Loucy (cell line): Measurements from ENCODE around the gene PNCK.
A peak's percentile ranks its signal among the peaks of the same experiment; 100 is the strongest.

Source experiments
- H2AFZ ChIP-seq: fragments of 200-600 bp; sonication (generic); 2 replicates; pipeline ENCODE4 v1.6.0; 2016; ENCODE audit warnings: antibody characterized with exemption, mild to moderate bottlenecking, low read length, moderate library complexity
- H3F3A ChIP-seq: fragments of 200-600 bp; 2 replicates; pipeline ENCODE4 v1.6.0; 2016; ENCODE audit warnings: antibody characterized with exemption, low read depth, mild to moderate bottlenecking
- H3K27me3 ChIP-seq: fragments of 200-600 bp; sonication (generic); 2 replicates; pipeline ENCODE4 v1.6.1; 2014; ENCODE audit warnings: low read length, mild to moderate bottlenecking; ENCODE audit not compliant: insufficient read depth, poor library complexity, severe bottlenecking
- H3K36me3 ChIP-seq: fragments of 200-600 bp; sonication (generic); 2 replicates; pipeline ENCODE4 v1.6.1; 2016; ENCODE audit warnings: low read length; ENCODE audit not compliant: insufficient read depth
- H3K4me1 ChIP-seq: fragments of 200-600 bp; sonication (generic); 2 replicates; pipeline ENCODE4 v1.5.1; 2014; ENCODE audit warnings: low read length, mild to moderate bottlenecking; ENCODE audit not compliant: insufficient read depth, poor library complexity, severe bottlenecking
- H3K4me2 ChIP-seq: fragments of 200-600 bp; sonication (generic); 2 replicates; pipeline ENCODE4 v1.6.0; 2014; ENCODE audit warnings: antibody characterized with exemption, low read length, low read depth, mild to moderate bottlenecking; ENCODE audit not compliant: poor library complexity, severe bottlenecking
- H3K4me3 ChIP-seq: fragments of 200-600 bp; sonication (generic); 2 replicates; pipeline ENCODE4 v1.5.1; 2014; ENCODE audit warnings: low read length, mild to moderate bottlenecking, mixed read lengths; ENCODE audit not compliant: poor library complexity, severe bottlenecking
- H3K79me2 ChIP-seq: fragments of 200-600 bp; sonication (generic); 2 replicates; pipeline ENCODE4 v1.6.1; 2014; ENCODE audit warnings: low read length; ENCODE audit not compliant: insufficient read depth
- H3K9ac ChIP-seq: fragments of 200-600 bp; sonication (generic); 2 replicates; pipeline ENCODE4 v1.6.0; 2014; ENCODE audit warnings: mild to moderate bottlenecking, low read depth, low read length, moderate library complexity; ENCODE audit not compliant: poor library complexity, severe bottlenecking
- H3K9me2 ChIP-seq: fragments of 200-600 bp; sonication (generic); replicated peaks from 2 replicates; pipeline ENCODE4 v1.6.1; 2016; ENCODE audit warnings: low read depth, low read length, mixed read lengths
- H3K9me3 ChIP-seq: fragments of 200-600 bp; sonication (generic); 2 replicates; pipeline ENCODE4 v1.6.1; 2014; ENCODE audit warnings: mild to moderate bottlenecking, antibody characterized with exemption, low read length, low read depth; ENCODE audit not compliant: insufficient read depth
- H4K20me1 ChIP-seq: fragments of 200-600 bp; sonication (generic); 2 replicates; pipeline ENCODE4 v1.6.0; 2014; ENCODE audit warnings: antibody characterized with exemption, low read length, mild to moderate bottlenecking; ENCODE audit not compliant: insufficient read depth, poor library complexity, severe bottlenecking
- EZH2phosphoT487 ChIP-seq: fragments of 200-600 bp; IDR thresholded peaks from 2 replicates; pipeline ENCODE4 v1.6.1; 2018; ENCODE audit warnings: antibody characterized with exemption, mild to moderate bottlenecking, moderate library complexity, borderline replicate concordance
- TF ChIP-seq, protein P1 (sequence below): fragments of 200-600 bp; sonication (generic); conservative IDR thresholded peaks from 2 replicates; pipeline ENCODE4 v1.5.1; 2014; ENCODE audit warnings: mild to moderate bottlenecking, antibody characterized with exemption, low read length

Gene PNCK

DNA sequence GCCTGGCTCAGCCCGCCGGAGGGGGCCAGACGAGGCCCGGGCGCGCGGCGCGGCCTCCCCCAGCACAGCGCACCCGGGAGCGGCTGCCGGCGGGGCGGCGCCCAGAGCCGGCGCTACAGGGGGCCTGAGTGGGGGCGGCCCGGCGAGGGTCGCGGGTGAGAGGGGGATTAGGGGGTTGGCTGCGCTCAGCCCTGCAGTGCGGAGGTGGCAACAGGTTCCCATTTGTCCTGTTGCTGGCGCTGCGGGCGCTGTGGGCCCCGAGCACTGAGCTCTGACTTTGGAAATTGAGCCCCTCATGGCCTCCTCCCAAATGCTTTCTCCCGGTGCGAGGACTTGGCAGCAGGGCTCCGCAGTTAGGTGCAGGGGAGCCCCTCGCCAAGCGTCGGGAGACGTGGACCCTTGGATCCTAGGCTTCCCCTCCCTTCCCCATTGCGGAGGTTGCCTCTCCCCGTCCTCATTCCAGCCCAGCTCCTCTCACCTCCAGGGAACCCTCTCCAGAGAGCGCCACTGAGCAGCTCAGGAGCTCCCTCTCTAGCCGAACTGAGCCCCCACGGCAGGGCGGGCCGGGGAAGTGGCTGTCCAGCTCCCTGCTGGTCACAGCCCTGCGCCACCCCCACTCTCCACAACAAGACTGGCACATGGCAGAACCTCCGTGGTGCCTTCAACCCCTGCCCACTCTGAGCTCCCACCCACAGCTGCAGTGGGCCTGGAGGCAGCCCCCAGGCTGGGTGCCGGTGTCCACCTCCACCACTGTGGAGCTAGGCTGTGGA lies 29.1 kb downstream of the PNCK start:
- Histone ChIP-seq H3K9me2 (no peaks in the 10 kb centered on the region), H3K4me2 (no peak overlapping the region), H3K9ac (no peak overlapping the region), H3K9me3 (no peaks in the 10 kb centered on the region), H4K20me1 (no peaks in the 10 kb centered on the region), H2AFZ (no peak overlapping the region), H3K36me3 (no peaks in the 10 kb centered on the region), H3K27me3 (peaks cover 7% of the 10 kb centered on the region), H3K4me3 (no peak overlapping the region), H3F3A (no peaks in the 10 kb centered on the region), H3K79me2 (no peaks in the 10 kb centered on the region), H3K4me1 (no peaks in the 10 kb centered on the region)
- no peak for TF ChIP-seq EZH2phosphoT487
- TF ChIP-seq, protein P1, sequence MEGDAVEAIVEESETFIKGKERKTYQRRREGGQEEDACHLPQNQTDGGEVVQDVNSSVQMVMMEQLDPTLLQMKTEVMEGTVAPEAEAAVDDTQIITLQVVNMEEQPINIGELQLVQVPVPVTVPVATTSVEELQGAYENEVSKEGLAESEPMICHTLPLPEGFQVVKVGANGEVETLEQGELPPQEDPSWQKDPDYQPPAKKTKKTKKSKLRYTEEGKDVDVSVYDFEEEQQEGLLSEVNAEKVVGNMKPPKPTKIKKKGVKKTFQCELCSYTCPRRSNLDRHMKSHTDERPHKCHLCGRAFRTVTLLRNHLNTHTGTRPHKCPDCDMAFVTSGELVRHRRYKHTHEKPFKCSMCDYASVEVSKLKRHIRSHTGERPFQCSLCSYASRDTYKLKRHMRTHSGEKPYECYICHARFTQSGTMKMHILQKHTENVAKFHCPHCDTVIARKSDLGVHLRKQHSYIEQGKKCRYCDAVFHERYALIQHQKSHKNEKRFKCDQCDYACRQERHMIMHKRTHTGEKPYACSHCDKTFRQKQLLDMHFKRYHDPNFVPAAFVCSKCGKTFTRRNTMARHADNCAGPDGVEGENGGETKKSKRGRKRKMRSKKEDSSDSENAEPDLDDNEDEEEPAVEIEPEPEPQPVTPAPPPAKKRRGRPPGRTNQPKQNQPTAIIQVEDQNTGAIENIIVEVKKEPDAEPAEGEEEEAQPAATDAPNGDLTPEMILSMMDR, result no peak

DNA sequence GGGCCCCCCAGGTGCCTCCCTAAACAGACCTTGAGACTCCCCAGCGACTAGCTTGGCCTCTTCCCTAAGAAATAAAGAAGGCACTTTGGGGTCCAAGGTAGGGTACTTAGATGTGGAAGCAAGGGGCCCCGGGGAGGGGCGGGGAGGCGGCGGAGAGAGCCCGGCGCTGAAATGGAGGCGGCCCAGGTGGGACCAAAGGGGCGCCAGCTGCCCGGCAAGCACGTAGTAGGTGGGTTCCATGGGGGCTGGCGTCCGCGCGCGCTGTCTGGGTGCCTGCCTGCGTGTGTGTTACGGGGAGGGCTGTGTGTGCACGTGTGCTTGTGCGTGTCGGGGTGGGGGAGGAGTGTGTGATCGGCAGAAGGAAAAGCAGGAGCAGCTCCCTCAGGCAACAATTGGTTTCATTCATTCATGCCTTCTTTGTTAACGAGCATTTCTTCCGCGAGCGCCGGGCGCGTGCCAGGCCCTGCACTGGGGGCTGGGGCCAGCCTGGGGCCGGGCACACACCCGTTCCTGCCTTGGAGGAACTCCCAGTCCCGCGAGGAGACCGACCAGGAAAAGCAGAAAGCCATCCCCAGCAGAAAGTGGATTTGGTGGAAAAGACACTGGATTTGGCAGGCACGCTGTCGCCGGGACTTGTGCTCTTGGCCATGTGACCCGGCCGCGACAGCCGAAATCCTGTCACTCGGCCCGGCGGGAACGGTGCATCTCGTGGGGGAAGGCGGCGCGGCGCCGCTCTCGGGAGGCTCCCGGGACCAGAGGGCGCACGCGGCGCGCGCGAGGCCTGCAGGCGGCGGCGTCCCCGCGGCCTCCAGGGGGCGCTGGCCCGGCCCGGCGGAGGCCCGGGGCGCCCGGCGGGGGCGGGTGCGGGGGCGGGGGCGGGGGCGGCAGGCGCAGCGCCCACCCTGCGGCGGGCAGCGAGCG lies 29.9 kb downstream of the PNCK start:
- H3K9ac ChIP-seq, result no peak overlapping the region
- H3K4me2 ChIP-seq, result no peak overlapping the region
- no peaks in the 10 kb centered on the region for H3K9me3 ChIP-seq
- no peaks in the 10 kb centered on the region for H3K9me2 ChIP-seq
- no peaks in the 10 kb centered on the region for H3F3A ChIP-seq
- H3K27me3 ChIP-seq, result peaks cover 7% of the 10 kb centered on the region
- H3K4me3 ChIP-seq, result no peak overlapping the region
- no peaks in the 10 kb centered on the region for H3K4me1 ChIP-seq
- no peaks in the 10 kb centered on the region for H3K79me2 ChIP-seq
- TF ChIP-seq, protein P1, result no peak
- no peaks in the 10 kb centered on the region for H4K20me1 ChIP-seq
- 0 out of 2 replicates have a peak overlapping the region, but pooled peaks have one; percentile 36 for H2AFZ ChIP-seq
- H3K36me3 ChIP-seq, result no peaks in the 10 kb centered on the region

GRCh38 chrX:153642655-153643430 lies 30.8 kb downstream of the PNCK start:
- Histone ChIP-seq H3F3A (no peaks in the 10 kb centered on the region), H3K9me2 (no peaks in the 10 kb centered on the region), H3K4me2 (no peak overlapping the region), H3K9me3 (no peaks in the 10 kb centered on the region), H3K36me3 (no peaks in the 10 kb centered on the region), H3K27me3 (peaks cover 7% of the 10 kb centered on the region), H3K4me3 (no peak overlapping the region), H4K20me1 (no peaks in the 10 kb centered on the region), H3K9ac (no peak overlapping the region), H2AFZ (no peak overlapping the region), H3K79me2 (no peaks in the 10 kb centered on the region), H3K4me1 (no peaks in the 10 kb centered on the region)
- TF ChIP-seq, protein P1, result no peak
- TF ChIP-seq EZH2phosphoT487, result no peak
